Daoy (cell line): ENCODE results near the gene PRKCQ. TPM values are rescaled to one million over a fixed set of nuclear protein-coding genes. Genes with fewer than 3 reads are reported as not detected.

ENCODE experiments used
- DNase-seq: peaks from one replicate; pipeline ENCODE4 v3.0.0-alpha.2; 2015; ENCODE audit warnings: low read depth
- total RNA-seq: library from RNA; depleted of rRNA; stranded (reverse); fragments of >200 nt; shearing (Covaris generic); gene quantifications from 2 replicates; pipeline ENCODE4 v1.2.3, GENCODE V29; 2014

PRKCQ gene
- total RNA-seq, 1 experiment from 2014 or later, result 7.1 TPM

GRCh38 chr10:6408799-6409198 lies 171.3 kb downstream of the PRKCQ start:
- no peak for DNase-seq

DNA sequence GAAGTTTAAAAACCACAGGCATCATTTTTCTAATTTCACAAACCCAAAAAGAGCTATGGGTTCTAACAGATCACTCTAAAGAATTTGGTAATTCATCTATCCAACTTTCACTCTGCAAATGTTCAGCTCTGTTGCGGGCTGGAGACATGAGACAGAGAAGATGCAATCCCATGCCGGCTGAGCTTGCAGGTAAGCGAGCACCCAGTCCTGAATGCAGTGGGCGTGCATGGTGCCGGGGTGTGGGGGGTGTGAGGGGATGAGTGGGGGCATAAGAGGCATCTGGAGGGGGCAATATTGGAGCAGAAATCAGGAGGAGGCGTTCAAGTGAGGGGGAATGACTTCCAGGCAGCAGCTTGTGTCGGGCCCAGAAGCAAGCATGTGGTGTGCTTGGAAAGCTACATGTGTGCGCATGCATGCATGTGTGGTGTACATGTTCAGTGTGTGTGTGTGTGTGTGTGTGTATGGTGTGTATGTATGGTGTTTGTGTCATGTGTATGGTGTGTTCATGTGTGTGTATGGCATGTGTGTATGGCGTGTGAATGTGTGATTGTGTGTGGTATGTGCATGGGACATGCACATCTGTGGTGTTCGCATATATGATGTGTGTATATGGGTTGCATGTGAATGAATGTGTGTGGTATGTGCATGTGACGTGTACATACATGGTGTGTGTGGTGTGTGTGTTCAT lies 172.9 kb downstream of the PRKCQ start:
- DNase-seq, result no peak

GRCh38 chr10:6406220-6407033 lies 173.6 kb downstream of the PRKCQ start:
- DNase-seq, result no peak

GRCh38 chr10:6405713-6406112 lies 174.4 kb downstream of the PRKCQ start:
- no peak for DNase-seq

GRCh38 chr10:6404127-6405072 lies 175.7 kb downstream of the PRKCQ start:
- DNase-seq, result no peak

DNA sequence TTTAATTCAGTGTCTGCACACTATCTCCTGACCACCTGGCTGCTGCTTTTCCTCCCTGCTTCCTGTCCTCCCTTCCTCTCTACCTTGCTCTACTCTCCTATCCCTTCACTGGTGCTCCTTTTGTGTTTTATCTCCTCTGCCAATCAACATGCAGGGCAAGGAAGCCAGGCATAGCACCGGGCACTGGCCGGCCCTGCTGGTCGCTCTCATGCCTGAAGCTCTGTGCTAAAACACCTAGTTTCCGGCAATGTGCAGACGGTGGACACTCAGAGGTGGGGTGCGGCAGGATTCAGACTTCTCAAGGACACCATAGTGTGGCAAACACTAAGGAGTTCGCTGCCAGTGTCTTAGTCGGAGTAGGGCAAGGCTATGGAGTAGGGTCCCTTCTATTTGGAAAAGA lies 177.1 kb downstream of the PRKCQ start:
- no peak for DNase-seq

- no peak for DNase-seq
These were observed 177.7 kb downstream of the PRKCQ start for GRCh38 chr10:6402349-6402709.

DNA sequence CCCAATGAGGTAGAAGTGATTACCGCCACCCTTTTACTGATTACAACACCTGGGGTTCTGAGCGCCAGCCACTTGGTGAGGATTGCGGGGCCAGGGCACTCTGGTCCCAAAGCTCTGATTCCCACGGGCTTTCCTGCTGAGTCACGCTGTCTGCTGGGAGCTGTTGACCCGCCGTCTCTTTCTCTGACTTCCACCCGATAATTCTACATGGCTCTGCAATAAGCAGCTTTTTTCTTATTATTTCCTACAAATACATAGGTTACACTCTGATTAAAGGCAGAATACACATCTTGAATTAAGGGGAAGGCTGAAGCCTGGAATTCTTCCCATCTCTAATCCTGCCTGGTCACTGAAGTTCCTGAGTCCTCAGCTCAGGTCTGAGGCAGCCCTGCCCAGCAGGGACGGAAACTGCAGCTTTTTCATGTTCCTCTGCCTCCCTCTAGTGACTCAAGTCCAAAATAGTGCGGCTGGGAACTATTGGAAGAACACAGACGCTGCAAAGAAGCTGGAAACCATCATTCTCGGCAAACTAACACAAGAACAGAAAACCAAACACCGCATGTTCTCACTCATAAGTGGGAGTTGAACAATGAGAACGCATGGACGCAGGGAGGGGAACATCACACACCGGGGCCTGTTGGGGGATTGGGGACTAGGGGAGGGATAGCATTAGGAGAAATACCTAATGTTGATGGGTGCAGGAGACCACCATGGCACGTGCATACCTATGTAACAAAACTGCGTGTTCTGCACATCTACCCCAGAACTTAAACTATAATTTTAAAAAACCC lies 178.3 kb downstream of the PRKCQ start:
- DNase-seq, result peak; percentile 82

DNA sequence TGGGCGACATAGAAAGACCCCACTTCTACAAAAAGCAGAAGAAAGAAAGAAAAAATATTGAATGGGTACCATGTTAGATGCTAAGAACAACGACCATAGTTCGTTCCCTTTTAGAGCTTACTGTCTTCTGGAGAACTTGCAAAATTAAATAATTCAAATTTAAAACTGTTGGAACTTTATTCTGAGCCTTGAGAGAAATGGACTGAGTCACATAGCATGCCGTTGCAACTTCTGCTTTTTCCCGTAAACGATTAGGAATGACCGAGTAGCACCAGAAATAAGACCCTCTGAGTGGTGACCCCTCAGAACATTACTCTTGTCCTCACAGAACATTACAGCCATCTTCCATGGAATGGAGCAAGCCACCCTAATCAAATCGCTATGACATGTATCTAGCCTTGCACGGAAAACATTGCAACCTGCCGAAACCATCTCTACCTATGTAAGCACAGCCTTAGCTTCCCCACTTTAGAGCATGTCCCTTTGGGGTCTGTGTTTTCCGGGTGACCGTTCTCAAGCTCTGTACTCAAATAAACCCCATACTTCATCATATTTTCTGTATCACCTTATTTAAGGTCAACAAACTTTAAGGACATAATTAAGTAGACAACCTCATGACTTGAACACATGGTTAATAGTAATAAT lies 179.1 kb downstream of the PRKCQ start:
- no peak for DNase-seq

GRCh38 chr10:6400331-6400730 lies 179.7 kb downstream of the PRKCQ start:
- no peak for DNase-seq

DNA sequence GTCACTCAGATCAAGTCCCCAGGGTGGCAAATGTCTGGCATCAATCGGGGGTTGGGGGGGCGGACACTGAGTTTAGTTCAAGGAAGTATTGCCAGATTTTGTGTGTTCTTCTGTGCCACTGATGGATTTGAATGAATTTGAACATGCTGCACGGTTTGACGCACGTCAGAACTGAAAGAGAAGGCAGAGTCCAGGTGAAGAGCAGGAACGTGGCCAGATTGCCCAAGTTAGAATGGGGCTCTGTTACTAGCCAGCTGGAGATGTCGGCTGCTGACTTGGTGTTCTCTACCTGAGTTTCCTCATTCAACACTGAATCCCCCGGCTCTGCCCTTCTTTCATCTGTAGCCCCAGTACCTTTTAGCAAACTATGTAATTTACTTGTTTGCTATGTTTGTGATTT lies 180.2 kb downstream of the PRKCQ start:
- no peak for DNase-seq

GRCh38 chr10:6399231-6399741 lies 180.8 kb downstream of the PRKCQ start:
- no peak for DNase-seq

DNA sequence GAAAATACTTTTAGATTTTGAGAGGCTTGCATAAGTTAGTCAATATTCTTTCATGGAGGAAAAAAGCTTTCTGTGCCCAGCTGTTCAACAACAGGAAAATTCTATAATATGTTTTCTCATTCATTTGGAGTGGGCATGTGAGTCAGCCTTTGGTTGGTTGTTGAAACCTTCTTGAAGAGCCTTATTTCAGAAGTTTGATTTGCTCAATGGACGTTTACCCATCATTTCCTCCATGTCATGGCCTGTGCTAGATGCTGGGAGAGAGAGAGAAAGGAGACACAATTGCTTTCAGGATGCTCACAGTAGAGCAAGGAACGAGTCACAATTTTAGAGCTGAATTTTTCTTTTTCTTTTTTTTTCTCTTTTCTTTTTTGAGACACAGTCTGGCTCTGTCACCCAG lies 181.7 kb downstream of the PRKCQ start:
- DNase-seq, result no peak

GRCh38 chr10:6396652-6397051 lies 183.4 kb downstream of the PRKCQ start:
- DNase-seq, result no peak

- no peak for DNase-seq
These were observed 183.8 kb downstream of the PRKCQ start for GRCh38 chr10:6396226-6396625.

DNA sequence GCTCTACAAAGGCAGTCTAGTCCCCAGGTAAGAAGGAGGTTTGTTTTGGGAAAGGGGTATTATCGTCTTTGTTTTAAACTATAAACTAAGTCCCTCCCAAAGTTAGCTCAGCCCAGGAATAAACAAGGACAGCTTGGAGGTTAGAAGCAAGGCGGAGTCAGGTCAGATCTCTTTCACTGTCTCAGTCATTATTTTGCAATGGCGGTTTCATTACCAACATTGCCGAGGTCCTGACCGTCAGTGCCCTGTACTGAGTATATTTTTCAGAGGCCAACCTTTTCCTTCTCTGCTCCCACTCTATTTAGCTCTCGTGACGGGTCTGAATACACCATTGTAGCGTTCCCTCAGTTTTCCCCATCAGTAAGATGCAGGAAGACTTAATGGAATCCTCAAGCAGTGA lies 184.5 kb downstream of the PRKCQ start:
- DNase-seq, result no peak

- DNase-seq, result no peak
These were observed 186.0 kb downstream of the PRKCQ start for GRCh38 chr10:6394084-6394483.

GRCh38 chr10:6393168-6393567 lies 186.9 kb downstream of the PRKCQ start:
- no peak for DNase-seq

- DNase-seq, result no peak
These were observed 189.7 kb downstream of the PRKCQ start for GRCh38 chr10:6390213-6390845.

- DNase-seq, result no peak
These were observed 191.7 kb downstream of the PRKCQ start for GRCh38 chr10:6388261-6388893.
